ENCODE measurements around the gene SYNGR3.

GRCh38 chr16:1965396-1966001 is 24.3 kb upstream of the SYNGR3 start:
- TF ChIP-seq CTCF (IDR thresholded peaks at IDR 0.05) (no peak), POLR2A (IDR thresholded peaks at IDR 0.05) (no peak), POLR2AphosphoS5 (IDR thresholded peaks at IDR 0.05; ENCODE audit: insufficient read depth in 1 of 2, low read depth in 1 of 2) (no peak)
